Left ventricle myocardium superior (tissue), 1 donor: ENCODE data around the gene TBX19. TPM values are rescaled to one million over a fixed set of nuclear protein-coding genes. Genes with fewer than 3 reads are reported as not detected.
"Not testable (repeated sequence)": the region's sequence is repeated elsewhere in the genome, so short reads cannot be mapped to it uniquely, and the experiment has no call there.

Source experiments
- ATAC-seq: fragments of 200-7000 bp; cut with Tn5 transposase; one replicate; pipeline ENCODE4 v1.9.1; 2020; ENCODE audit warnings: mild to moderate bottlenecking, moderate library complexity
- DNase-seq: peaks from one replicate; pipeline ENCODE4 v3.0.0-alpha.2; 2020
- intact Hi-C: fragments of 100-400 bp; cut with micrococcal nuclease; formaldehyde crosslinking; loops from one replicate; pipeline ENCODE4 v1.11.0; 2022
- total RNA-seq: library from RNA; stranded (reverse); fragmentation: NEBNext Ultra II Directional; extraction: Animal tissue kit (Norgen Biotek cat#: 25700); gene quantifications from one replicate; pipeline ENCODE4 v1.2.1, GENCODE V29; 2021
- donor health status: DM: no; HTN: yes; CAD: no; lungs with severe emphysema.

The TBX19 gene
- total RNA-seq, 1 donor from 2014 or later = 0.55 TPM

- intact Hi-C loops = loop anchor here (5.0 kb wide), 1 partner anchor 1010 kb away; no protein-coding TSS in a partner anchor
- ATAC-seq (peak; percentile 99), DNase-seq (peak; percentile 88)
Measured at GRCh38 chr1:168342572-168343280, 62.0 kb downstream of the TBX19 start.

DNA sequence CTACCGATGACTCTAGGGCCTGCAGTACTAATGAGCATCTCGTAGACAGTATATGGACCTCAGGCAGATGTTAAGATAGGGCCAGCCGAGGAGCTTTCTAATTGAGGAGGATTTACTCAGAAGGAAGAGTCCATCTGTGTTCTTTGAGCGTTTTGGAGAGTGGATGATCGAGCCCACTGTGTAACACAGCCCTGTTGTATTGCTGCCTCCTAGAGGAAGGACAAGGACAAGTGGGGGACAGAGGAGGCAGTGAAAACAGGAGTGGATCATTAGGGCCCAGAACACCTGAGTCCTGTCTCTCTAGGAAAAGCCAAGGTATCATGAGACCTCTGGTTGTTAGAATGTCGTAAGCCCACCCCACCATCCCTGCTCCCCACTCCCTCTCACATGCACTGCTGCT lies 62.9 kb downstream of the TBX19 start:
- intact Hi-C loops = loop anchor here (5.0 kb wide), 1 partner anchor 1009 kb away; no protein-coding TSS in a partner anchor
- peak; percentile 42 for ATAC-seq

DNA sequence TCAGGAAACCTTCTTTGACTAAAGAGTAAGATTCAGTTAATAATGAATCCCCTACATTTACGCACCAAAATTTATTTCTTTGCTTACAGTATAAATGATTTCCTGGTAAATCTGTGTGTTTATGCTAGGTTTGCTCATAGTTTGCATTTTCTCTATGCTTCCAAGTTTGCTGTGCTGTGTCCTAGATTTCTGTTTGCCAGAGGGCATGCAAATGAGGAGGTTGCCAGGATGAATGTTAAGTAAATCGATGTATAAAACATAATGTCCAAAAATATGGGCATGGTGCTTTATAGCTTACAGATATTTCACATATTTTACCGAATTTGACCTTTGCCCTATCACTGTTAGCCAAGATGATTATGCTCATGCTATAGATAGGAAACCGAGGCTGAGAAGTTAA lies 63.8 kb downstream of the TBX19 start:
- ATAC-seq (no peak), DNase-seq (no peak)
- intact Hi-C loops = loop anchor here (5.0 kb wide), 1 partner anchor 1008 kb away; no protein-coding TSS in a partner anchor

More for the DNA sequence above, 62.9 kb downstream of the TBX19 start:
- no peak for DNase-seq

DNA sequence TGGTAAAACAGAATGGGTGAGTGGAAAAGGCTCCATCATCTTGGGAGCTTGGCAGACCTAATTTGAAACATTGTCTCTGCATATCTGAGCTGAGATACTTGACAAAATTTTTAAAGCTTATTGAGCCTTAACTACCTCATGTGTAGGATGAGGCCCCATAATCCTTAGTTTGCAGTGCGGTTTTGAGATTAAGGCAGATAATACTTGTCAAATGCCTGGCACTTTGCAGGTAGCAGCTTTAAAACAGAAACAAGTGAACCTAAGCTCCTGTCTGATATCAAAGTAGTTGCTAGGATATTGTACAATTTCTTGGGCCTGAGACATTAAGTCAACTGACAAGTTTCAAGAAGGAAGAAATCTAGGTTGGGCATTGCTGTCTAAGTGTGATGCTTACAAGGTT lies 65.3 kb downstream of the TBX19 start:
- intact Hi-C loops = no loop called here
- DNase-seq = no peak
- no peak for ATAC-seq

GRCh38 chr1:168347630-168348029 lies 67.0 kb downstream of the TBX19 start:
- ATAC-seq (no peak), DNase-seq (no peak)
- intact Hi-C loops = no loop called here

DNA sequence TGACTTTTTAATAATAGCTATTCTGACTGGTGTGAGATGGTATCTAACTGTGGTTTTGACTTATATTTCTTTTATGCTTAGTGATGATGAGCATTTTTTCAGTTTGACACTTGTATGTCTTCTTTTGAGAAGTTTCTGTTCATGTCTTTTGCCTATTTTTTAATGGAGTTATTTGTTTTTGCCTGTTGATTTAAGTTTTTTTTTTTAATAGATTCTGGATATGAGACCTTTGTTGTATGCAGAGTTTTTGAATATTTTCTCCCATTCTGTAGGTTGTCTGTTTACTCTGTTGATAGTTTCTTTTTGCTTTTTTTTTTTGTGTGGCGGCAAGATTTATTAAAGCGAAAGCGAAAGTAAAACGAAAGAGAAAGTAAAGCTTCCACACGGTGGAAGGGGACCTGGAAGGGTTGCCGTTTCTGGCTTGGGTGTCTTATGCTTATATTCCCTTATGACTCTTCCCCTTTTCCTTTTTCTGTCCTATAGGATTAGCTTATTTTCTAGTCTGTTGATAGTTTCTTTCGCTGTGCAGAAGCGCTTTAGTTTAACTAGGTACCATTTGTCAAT lies 67.6 kb downstream of the TBX19 start:
- intact Hi-C loops = no loop called here
- ATAC-seq = no peak
- no peak for DNase-seq

DNA sequence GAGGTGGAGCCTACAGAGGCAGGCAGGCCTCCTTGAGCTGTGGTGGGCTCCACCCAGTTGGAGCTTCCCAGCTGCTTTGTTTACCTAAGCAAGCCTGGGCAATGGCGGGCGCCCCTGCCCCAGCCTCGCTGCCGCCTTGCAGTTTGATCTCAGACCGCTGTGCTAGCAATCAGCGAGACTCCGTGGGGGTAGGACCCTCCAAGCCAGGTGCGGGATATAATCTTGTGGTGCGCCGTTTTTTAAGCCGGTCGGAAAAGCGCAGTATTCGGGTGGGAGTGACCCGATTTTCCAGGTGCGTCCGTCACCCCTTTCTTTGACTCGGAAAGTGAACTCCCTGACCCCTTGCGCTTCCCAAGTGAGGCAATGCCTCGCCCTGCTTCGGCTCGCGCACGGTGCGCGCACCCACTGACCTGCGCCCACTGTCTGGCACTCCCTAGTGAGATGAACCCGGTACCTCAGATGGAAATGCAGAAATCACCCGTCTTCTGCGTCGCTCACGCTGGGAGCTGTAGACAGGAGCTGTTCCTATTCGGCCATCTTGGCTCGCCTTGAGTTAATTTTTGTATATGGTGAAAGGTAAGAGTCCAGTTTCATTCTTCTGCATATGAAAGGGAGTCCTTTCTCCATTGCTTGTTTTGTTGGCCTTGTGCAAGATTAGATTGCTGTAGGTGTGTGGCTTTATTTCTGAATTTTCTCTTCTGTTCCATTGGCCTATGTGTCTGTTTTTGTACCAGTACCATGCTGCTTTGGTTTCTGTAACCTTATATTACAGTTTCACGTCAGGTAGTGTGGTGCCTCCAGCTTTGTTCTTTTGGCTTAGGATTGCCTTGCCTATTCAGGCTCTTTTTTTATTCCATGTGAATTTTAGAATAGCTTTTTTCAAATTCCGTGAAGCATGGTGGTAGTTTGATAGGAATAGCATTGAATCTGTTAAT lies 73.9 kb downstream of the TBX19 start:
- ATAC-seq, DNase-seq, intact Hi-C loops: not testable (repeated sequence)

- no peak for DNase-seq
- intact Hi-C loops = no loop called here
- ATAC-seq = peak; percentile 21
Measured at GRCh38 chr1:168360151-168361021, 79.7 kb downstream of the TBX19 start.

- ATAC-seq = no peak
- no peak for DNase-seq
- intact Hi-C loops = no loop called here
Measured at GRCh38 chr1:168361252-168361651, 80.6 kb downstream of the TBX19 start.

DNA sequence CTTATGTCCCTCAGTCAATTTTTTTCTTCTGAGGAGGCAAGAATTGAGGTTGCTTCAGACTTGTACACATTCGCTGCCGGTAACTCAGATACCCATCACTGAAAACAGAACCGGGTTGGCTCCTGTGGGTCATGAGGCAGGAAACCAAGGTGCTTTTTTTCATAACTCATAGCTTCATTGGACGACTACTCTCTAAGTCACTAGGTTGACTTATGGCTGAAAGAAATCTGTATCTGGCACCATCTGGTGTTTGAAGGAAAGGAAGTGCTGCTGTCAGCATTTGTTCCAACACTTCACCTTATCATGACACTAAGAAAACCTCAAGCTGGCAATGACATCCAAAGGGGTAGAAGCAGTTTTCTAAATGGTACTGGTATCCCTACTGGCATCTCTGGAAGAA lies 82.3 kb downstream of the TBX19 start:
- no peak for DNase-seq
- no peak for ATAC-seq
- intact Hi-C loops = no loop called here

Other genes starting within 250 kb of the TBX19 start
- 3.0 TPM for gene GPR161, start 143.9 kb upstream of the TBX19 start, total RNA-seq
- gene TIPRL, start 101.9 kb upstream of the TBX19 start, total RNA-seq = 25.8 TPM
- 13.4 TPM for gene SFT2D2, start 54.9 kb upstream of the TBX19 start, total RNA-seq